Measurements from ENCODE around the gene PHEX.

DNA sequence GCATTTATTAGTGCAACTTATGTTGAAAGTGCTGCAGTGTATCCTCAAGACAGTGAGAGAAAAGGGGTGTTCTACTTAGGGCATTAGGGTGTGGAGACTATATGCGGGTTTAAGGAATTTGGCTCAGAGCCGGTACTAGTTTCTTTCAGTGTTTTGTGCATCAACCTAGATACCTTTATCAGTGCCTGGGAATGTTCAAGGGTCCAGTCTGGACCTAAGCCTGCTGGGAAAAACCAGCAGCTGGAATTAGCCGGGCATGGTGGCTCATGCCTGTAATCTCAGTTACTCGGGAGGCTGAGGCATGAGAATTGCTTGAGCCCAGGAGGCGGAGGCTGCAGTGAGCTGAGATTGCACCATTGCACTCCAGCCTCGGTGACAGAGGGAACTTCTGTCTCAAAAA lies 7.4 kb downstream of the PHEX start:
- TF ChIP-seq, protein P1, sequence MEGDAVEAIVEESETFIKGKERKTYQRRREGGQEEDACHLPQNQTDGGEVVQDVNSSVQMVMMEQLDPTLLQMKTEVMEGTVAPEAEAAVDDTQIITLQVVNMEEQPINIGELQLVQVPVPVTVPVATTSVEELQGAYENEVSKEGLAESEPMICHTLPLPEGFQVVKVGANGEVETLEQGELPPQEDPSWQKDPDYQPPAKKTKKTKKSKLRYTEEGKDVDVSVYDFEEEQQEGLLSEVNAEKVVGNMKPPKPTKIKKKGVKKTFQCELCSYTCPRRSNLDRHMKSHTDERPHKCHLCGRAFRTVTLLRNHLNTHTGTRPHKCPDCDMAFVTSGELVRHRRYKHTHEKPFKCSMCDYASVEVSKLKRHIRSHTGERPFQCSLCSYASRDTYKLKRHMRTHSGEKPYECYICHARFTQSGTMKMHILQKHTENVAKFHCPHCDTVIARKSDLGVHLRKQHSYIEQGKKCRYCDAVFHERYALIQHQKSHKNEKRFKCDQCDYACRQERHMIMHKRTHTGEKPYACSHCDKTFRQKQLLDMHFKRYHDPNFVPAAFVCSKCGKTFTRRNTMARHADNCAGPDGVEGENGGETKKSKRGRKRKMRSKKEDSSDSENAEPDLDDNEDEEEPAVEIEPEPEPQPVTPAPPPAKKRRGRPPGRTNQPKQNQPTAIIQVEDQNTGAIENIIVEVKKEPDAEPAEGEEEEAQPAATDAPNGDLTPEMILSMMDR (IDR thresholded peaks at IDR 0.05), result no peak
- no peak for TF ChIP-seq POLR2A (IDR thresholded peaks at IDR 0.05; ENCODE audit: low read depth)
- no peak for TF ChIP-seq POLR2AphosphoS5 (IDR thresholded peaks at IDR 0.05)

Data from esophagus muscularis mucosa (tissue), 3 donors.